Gastrocnemius medialis (tissue), 4 donors: ENCODE results near the gene NAPSA. TPM values are rescaled to one million over a fixed set of nuclear protein-coding genes. Genes with fewer than 3 reads are reported as not detected.

Experiments used
- ATAC-seq, 2 donors: fragments of 150-250 bp; one replicate each; pipeline ENCODE4 v1.9.1; 2016
- DNase-seq, 2 donors: peaks; one replicate each; pipeline ENCODE4 v3.0.0-alpha.2; 2019
- H3K27ac ChIP-seq, 4 donors: fragments of 200-600 bp; sonication (generic); 1 replicate in 1 of 4; 2 replicates in 3 of 4; pipeline ENCODE4 v1.5.1; 2016 to 2018; ENCODE audit warnings: mild to moderate bottlenecking in 2 of 4, moderate library complexity in 1 of 4
- H3K27me3 ChIP-seq, 3 donors: fragments of 200-600 bp; sonication (generic) in 2 of 3; 1 replicate in 1 of 3; 2 replicates in 2 of 3; pipeline versions ENCODE4 v1.5.1 to v1.6.0; 2016 to 2019; ENCODE audit warnings: mild to moderate bottlenecking in 1 of 3, moderate library complexity in 1 of 3
- H3K36me3 ChIP-seq, 2 donors: fragments of 200-600 bp; sonication (generic) in 1 of 2; one replicate each; pipeline ENCODE4 v1.5.1; 2017 to 2018
- H3K4me1 ChIP-seq, 2 donors: fragments of 200-600 bp; sonication (generic) in 1 of 2; one replicate each; pipeline ENCODE4 v1.5.1; 2016 to 2017; ENCODE audit warnings: mild to moderate bottlenecking in 2 of 2
- H3K4me3 ChIP-seq, 4 donors: fragments of 200-600 bp; sonication (generic) in 3 of 4; 1 replicate in 1 of 4; 2 replicates in 3 of 4; pipeline ENCODE4 v1.5.1; 2016 to 2019; ENCODE audit warnings: mild to moderate bottlenecking in 2 of 4
- H3K9me3 ChIP-seq, 3 donors: fragments of 200-600 bp; sonication (generic) in 2 of 3; 1 replicate in 1 of 3; 2 replicates in 2 of 3; pipeline ENCODE4 v1.5.1; 2016 to 2019
- CTCF ChIP-seq, 5 experiments: fragments of 450-650 bp in 3 of 5; fragments of 200-600 bp in 2 of 5; sonication (generic) in 2 of 5; IDR thresholded peaks in 4 of 5; conservative IDR thresholded peaks in 1 of 5; 1 replicate in 4 of 5; 2 replicates in 1 of 5; pipeline ENCODE4 v1.5.1; 2016 to 2019; ENCODE audit warnings: antibody characterized with exemption in 5 of 5, mild to moderate bottlenecking in 3 of 5, moderate library complexity in 3 of 5
- POLR2A ChIP-seq, 2 donors: fragments of 450-650 bp; IDR thresholded peaks; one replicate each; pipeline ENCODE4 v1.6.1; 2017; ENCODE audit warnings: antibody characterized with exemption in 2 of 2, mild to moderate bottlenecking in 2 of 2, moderate library complexity in 2 of 2
- in situ Hi-C, 4 donors: fragments of 200-750 bp; cut with MboI; loops; one replicate each; pipeline versions ENCODE4 v1.15.0 to v1.8.0; 2017; ENCODE audit warnings: low sequenced_read_pairs in 4 of 4
- intact Hi-C: fragments of 100-400 bp; cut with DNase I; formaldehyde crosslinking; loops from one replicate; pipeline ENCODE4 v1.15.1; 2023; ENCODE audit warnings: low total_unique reads
- total RNA-seq, 4 donors: library from RNA; depleted of rRNA; stranded (reverse); fragments of >200 nt; gene quantifications; one replicate each; pipeline versions ENCODE4 v1.1.0 to v1.2.3, GENCODE V29; 2016

The NAPSA gene
- total RNA-seq, 4 donors from 2014 or later: 0.09 TPM; not detected in 3

GRCh38 chr19:50410109-50410508, 44.7 kb upstream of the NAPSA start:
- no peak for ATAC-seq
- DNase-seq: no peak
- Histone ChIP-seq H3K27me3 (no peaks in the 10 kb centered on the region), H3K4me1 (no peaks in the 10 kb centered on the region), H3K4me3 (no peak overlapping the region), H3K9me3 (no peaks in the 10 kb centered on the region), H3K36me3 (peaks cover 0 to 10% of the 10 kb centered on the region in 2 donors), H3K27ac (no peak overlapping the region)
- intact Hi-C loops: no loop called here
- TF ChIP-seq CTCF (IDR thresholded peaks at IDR 0.05 in 4 of 5, conservative IDR thresholded peaks at IDR 0.05 in 1 of 5): no peak
- TF ChIP-seq POLR2A (IDR thresholded peaks at IDR 0.05): no peak
- in situ Hi-C loops: loop anchor here in 2 of 4 donors (10.0 kb wide), 1 partner anchor 45 kb away; the partner anchor contains the start of gene NAPSA (in 2 of the 2)

GRCh38 chr19:50409347-50409746, 43.9 kb upstream of the NAPSA start:
- Histone ChIP-seq H3K36me3 (peaks cover 0 to 10% of the 10 kb centered on the region in 2 donors), H3K4me3 (no peak overlapping the region), H3K9me3 (no peaks in the 10 kb centered on the region), H3K27me3 (no peaks in the 10 kb centered on the region), H3K27ac (no peak overlapping the region), H3K4me1 (no peaks in the 10 kb centered on the region)
- in situ Hi-C loops (no loop called here), intact Hi-C loops (no loop called here)
- no peak for DNase-seq
- TF ChIP-seq POLR2A (IDR thresholded peaks at IDR 0.05) (no peak), CTCF (IDR thresholded peaks at IDR 0.05 in 4 of 5, conservative IDR thresholded peaks at IDR 0.05 in 1 of 5) (no peak)
- ATAC-seq: no peak

GRCh38 chr19:50406829-50407228, 41.4 kb upstream of the NAPSA start:
- no peak overlapping the region for H3K27ac ChIP-seq
- in situ Hi-C loops: no loop called here
- DNase-seq (no peak), ATAC-seq (no peak)
- H3K27me3 ChIP-seq: no peaks in the 10 kb centered on the region
- TF ChIP-seq CTCF (IDR thresholded peaks at IDR 0.05 in 4 of 5, conservative IDR thresholded peaks at IDR 0.05 in 1 of 5): no peak
- no peak for TF ChIP-seq POLR2A (IDR thresholded peaks at IDR 0.05)
- intact Hi-C loops: no loop called here
- no peaks in the 10 kb centered on the region for H3K4me1 ChIP-seq
- H3K9me3 ChIP-seq: no peaks in the 10 kb centered on the region
- H3K36me3 ChIP-seq: peaks cover 0 to 18% of the 10 kb centered on the region in 2 donors
- no peak overlapping the region for H3K4me3 ChIP-seq

- no peaks in the 10 kb centered on the region for H3K4me1 ChIP-seq
- no peaks in the 10 kb centered on the region for H3K27me3 ChIP-seq
- in situ Hi-C loops (no loop called here), intact Hi-C loops (no loop called here)
- no peaks in the 10 kb centered on the region for H3K9me3 ChIP-seq
- H3K4me3 ChIP-seq: no peak overlapping the region
- H3K27ac ChIP-seq: no peak overlapping the region
- no peak for ATAC-seq
- H3K36me3 ChIP-seq: peaks cover 0 to 18% of the 10 kb centered on the region in 2 donors
- TF ChIP-seq POLR2A (IDR thresholded peaks at IDR 0.05) (no peak), CTCF (IDR thresholded peaks at IDR 0.05 in 4 of 5, conservative IDR thresholded peaks at IDR 0.05 in 1 of 5) (no peak)
- no peak for DNase-seq
Observed at GRCh38 chr19:50406156-50406820, 40.8 kb upstream of the NAPSA start.
